ENCODE data around the gene PRIMA1. TPM values are rescaled to one million over a fixed set of nuclear protein-coding genes. Genes with fewer than 3 reads are reported as not detected.
"Not testable (repeated sequence)": the region's sequence is repeated elsewhere in the genome, so short reads cannot be mapped to it uniquely, and the experiment has no call there.

The PRIMA1 gene
- total RNA-seq, 6 donors from 2014 or later: under 0.01 to 1.8 (median 0.62) TPM

DNA sequence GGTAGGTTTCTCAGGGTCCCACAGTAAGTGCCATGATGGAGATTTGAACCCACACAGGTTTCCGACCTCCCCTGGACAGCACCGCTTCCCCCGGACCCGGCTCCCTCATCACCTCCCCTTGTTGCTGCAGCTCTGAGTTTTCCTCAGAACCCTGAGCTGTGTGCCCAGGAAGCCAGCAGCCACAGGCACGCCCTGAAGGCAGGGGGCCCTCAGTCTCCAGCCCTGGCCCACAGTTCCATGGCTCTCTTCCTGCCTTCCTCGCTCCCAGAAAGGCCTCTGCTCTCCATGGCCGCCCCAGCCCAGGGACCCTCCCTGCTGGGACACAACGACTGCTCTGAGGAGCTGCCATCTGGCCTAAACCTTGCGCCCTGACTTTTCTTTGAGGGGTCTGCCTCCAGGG, 35.8 kb upstream of the PRIMA1 start:
- DNase-seq (no peak), ATAC-seq (ENCODE audit: low FRiP score in 2 of 2) (no peak)
- TF ChIP-seq, protein P1, sequence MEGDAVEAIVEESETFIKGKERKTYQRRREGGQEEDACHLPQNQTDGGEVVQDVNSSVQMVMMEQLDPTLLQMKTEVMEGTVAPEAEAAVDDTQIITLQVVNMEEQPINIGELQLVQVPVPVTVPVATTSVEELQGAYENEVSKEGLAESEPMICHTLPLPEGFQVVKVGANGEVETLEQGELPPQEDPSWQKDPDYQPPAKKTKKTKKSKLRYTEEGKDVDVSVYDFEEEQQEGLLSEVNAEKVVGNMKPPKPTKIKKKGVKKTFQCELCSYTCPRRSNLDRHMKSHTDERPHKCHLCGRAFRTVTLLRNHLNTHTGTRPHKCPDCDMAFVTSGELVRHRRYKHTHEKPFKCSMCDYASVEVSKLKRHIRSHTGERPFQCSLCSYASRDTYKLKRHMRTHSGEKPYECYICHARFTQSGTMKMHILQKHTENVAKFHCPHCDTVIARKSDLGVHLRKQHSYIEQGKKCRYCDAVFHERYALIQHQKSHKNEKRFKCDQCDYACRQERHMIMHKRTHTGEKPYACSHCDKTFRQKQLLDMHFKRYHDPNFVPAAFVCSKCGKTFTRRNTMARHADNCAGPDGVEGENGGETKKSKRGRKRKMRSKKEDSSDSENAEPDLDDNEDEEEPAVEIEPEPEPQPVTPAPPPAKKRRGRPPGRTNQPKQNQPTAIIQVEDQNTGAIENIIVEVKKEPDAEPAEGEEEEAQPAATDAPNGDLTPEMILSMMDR (IDR thresholded peaks at IDR 0.05): no peak
- TF ChIP-seq POLR2A (IDR thresholded peaks at IDR 0.05): no peak
- TF ChIP-seq POLR2AphosphoS5 (IDR thresholded peaks at IDR 0.05): no peak
- no peak for TF ChIP-seq EP300 (IDR thresholded peaks at IDR 0.05)
- H3K4me1 ChIP-seq: no peaks in the 10 kb centered on the region
- 63 to 66% methylated on average over 4 to 9 of the region's 9 CpGs for WGBS, 2 donors
- no peak overlapping the region for H3K4me3 ChIP-seq
- H3K36me3 ChIP-seq: no peaks in the 10 kb centered on the region
- H3K27me3 ChIP-seq: no peaks in the 10 kb centered on the region
- no peaks in the 10 kb centered on the region for H3K9me3 ChIP-seq
- H3K27ac ChIP-seq: no peak overlapping the region

DNA sequence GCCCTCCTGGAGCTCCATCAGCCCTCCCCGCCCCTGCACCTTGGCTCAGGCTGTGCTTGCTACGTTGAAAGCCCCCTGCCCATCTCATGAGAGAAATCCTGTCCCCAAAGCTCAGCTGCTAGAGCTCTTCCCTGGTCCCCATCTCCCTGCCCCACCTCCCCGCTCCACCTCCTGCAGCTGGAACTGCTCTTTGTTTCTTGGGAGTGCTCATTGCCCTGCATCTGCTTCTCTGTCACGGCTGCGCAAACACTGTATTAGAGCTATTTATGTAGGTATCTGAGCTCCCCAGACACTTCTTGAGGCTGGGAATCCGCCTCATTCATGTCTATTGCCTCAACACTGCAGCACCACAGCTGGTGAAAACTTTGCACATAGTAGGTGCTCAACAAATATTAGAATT, 32.8 kb upstream of the PRIMA1 start:
- Histone ChIP-seq H3K36me3 (no peaks in the 10 kb centered on the region), H3K4me1 (no peaks in the 10 kb centered on the region), H3K27me3 (no peaks in the 10 kb centered on the region), H3K4me3 (no peak overlapping the region), H3K9me3 (peaks cover 0 to under 1% (median 0%) of the 10 kb centered on the region in 4 donors), H3K27ac (no peak overlapping the region)
- WGBS, 2 donors: 74 to 77% methylated on average over 6 of the region's 6 CpGs
- TF ChIP-seq POLR2AphosphoS5 (IDR thresholded peaks at IDR 0.05) (no peak), POLR2A (IDR thresholded peaks at IDR 0.05) (no peak), EP300 (IDR thresholded peaks at IDR 0.05) (no peak)
- TF ChIP-seq, protein P1 (IDR thresholded peaks at IDR 0.05): no peak
- DNase-seq (no peak), ATAC-seq (ENCODE audit: low FRiP score in 2 of 2) (no peak)

DNA sequence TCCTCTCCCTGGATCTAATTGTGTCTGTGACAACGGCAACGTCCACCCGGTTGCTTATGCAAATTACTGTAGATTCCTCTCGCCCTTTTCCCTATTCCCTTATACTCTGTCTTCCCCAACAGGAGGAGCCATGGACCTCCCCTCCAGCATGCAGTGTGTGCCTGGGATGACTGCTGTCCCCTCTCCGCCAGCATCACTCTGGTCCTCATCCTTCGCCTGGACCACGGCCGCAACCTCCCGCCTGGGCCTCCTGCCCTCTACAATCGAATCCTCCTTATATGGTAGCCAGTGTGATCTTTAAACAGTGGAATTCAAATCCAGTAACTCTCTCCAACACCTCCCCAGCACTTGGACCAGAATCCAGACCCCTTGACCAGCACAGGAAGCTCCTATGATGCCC, 30.6 kb upstream of the PRIMA1 start:
- 90 to 91% methylated on average over 10 of the region's 10 CpGs for WGBS, 2 donors
- Histone ChIP-seq H3K4me3 (no peak overlapping the region), H3K27me3 (no peaks in the 10 kb centered on the region), H3K36me3 (no peaks in the 10 kb centered on the region), H3K4me1 (no peaks in the 10 kb centered on the region), H3K27ac (no peak overlapping the region), H3K9me3 (peaks cover 0 to 12% (median 6%) of the 10 kb centered on the region in 4 donors)
- ATAC-seq (ENCODE audit: low FRiP score in 2 of 2) (no peak), DNase-seq (no peak)
- TF ChIP-seq POLR2A (IDR thresholded peaks at IDR 0.05): no peak
- no peak for TF ChIP-seq POLR2AphosphoS5 (IDR thresholded peaks at IDR 0.05)
- TF ChIP-seq, protein P1 (IDR thresholded peaks at IDR 0.05): no peak
- no peak for TF ChIP-seq EP300 (IDR thresholded peaks at IDR 0.05)

DNA sequence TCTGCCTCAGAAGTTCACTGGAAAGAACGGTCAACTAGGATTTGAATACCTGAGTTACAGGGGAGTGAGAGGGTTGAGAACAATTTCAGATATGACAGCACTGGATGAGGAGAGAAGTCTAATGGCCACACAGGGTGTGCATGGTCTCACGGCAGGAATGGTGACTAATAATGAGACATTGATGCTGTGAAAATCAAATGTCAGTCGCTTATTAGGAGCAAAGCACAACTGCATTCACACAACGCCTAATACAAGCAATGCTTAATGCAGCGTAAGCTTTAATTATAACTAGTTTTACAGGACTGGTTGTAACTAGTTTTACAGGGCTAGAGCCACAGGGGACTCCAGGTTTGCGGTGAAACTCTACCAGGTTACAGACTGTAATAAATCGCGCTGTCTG, 23.4 kb upstream of the PRIMA1 start:
- Histone ChIP-seq H3K36me3 (no peaks in the 10 kb centered on the region), H3K4me1 (no peaks in the 10 kb centered on the region), H3K27ac (no peak overlapping the region), H3K27me3 (no peaks in the 10 kb centered on the region), H3K9me3 (peaks cover 0 to 21% (median 6%) of the 10 kb centered on the region in 4 donors), H3K4me3 (no peak overlapping the region)
- WGBS, 2 donors: 86 to 92% methylated on average over 8 of the region's 8 CpGs
- TF ChIP-seq EP300 (IDR thresholded peaks at IDR 0.05): no peak
- no peak for TF ChIP-seq POLR2A (IDR thresholded peaks at IDR 0.05)
- TF ChIP-seq POLR2AphosphoS5 (IDR thresholded peaks at IDR 0.05): no peak
- TF ChIP-seq, protein P1 (IDR thresholded peaks at IDR 0.05): no peak
- ATAC-seq (ENCODE audit: low FRiP score in 2 of 2) (no peak), DNase-seq (no peak)

DNA sequence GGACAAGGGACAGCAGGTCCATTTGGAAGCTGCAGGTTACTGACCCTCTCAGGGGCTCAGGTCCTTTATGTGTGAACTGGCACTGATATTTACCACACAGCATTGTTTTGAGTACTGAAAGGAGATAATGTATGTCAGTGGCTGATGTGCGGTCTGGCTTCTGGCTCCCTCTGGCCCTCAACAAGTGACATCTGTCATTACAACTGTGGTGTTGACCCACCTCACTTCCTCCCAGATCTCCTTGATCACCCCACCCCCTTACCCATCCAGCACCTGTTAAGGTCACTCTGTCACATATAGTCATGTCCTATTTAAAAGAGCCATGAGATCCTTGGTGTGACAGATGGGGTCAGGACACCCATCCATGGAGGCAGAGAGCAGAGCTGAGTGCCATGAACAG, 22.7 kb upstream of the PRIMA1 start:
- H3K27me3 ChIP-seq: no peaks in the 10 kb centered on the region
- DNase-seq (no peak), ATAC-seq (ENCODE audit: low FRiP score in 2 of 2) (no peak)
- no peak overlapping the region for H3K27ac ChIP-seq
- no peak for TF ChIP-seq EP300 (IDR thresholded peaks at IDR 0.05)
- TF ChIP-seq POLR2AphosphoS5 (IDR thresholded peaks at IDR 0.05): no peak
- TF ChIP-seq POLR2A (IDR thresholded peaks at IDR 0.05): no peak
- TF ChIP-seq, protein P1 (IDR thresholded peaks at IDR 0.05): no peak
- H3K36me3 ChIP-seq: no peaks in the 10 kb centered on the region
- peaks cover 0 to 21% (median 6%) of the 10 kb centered on the region in 4 donors for H3K9me3 ChIP-seq
- no peaks in the 10 kb centered on the region for H3K4me1 ChIP-seq
- H3K4me3 ChIP-seq: no peak overlapping the region
- WGBS, 2 donors: 85 to 100% methylated on average over 1 of the region's 1 CpG

DNA sequence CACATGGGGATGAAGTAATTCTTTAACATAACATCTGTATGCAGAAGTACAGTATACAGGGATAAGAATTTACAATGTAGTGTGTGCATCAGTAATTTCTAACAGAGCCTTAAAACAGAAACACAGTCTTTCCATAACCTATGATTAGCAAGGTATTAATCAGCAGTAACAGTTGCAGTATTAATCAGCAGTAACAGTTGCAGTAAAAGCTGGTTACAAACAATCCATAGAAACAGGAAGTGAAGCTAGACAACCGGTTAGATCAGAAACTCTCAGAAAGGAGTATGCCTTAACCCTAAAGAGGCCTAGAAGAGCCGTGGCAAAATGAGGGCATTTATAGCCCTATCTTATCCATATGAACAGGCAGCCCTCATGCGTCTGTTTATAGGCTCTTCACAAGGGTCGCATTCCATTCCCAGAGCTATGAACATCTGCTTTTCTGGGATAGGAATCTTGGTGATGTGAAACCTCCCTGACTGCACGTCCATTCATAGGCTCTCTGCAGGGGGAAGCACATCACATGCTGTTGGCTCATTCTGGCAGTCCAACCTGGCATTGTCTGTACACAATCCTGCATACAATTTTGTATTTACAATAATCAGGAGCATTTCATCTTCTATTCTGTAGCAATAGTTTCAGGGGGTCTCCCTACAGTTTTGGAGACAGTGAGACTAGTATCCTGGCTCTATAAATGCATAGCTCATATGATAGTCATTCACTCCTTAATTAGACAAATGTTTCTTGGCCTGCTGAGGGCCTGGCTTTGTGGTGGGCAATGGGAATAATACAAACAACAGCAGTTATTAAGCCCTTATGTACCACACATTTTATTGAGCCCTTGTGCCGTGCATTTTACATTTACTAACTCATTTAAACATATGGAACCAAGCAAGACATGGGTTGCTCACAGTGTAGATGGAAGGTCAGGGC, 21.5 kb upstream of the PRIMA1 start:
- not testable (repeated sequence) for H3K27me3 ChIP-seq; DNase-seq; H3K36me3 ChIP-seq; H3K4me3 ChIP-seq; H3K4me1 ChIP-seq; H3K27ac ChIP-seq; ATAC-seq (ENCODE audit: low FRiP score in 2 of 2)
- H3K9me3 ChIP-seq: peaks cover 0 to 18% (median 0%) of the 10 kb centered on the region in 4 donors
- WGBS, 2 donors: 64 to 70% methylated on average over 6 of the region's 6 CpGs
